GM21367 (cell line): ENCODE data around the gene KIF2A.

ENCODE experiments used
- ATAC-seq: cut with Tn5 transposase; IDR thresholded peaks from one replicate; pipeline ENCODE4 v1.9.1; 2021; ENCODE audit not compliant: unreplicated experiment

The KIF2A gene

GRCh38 chr5:62374090-62374489, 68.1 kb downstream of the KIF2A start:
- no peak for ATAC-seq

- no peak for ATAC-seq
Measured at GRCh38 chr5:62375627-62376026, 69.6 kb downstream of the KIF2A start.

GRCh38 chr5:62376064-62376463, 70.1 kb downstream of the KIF2A start:
- ATAC-seq: no peak

GRCh38 chr5:62385131-62385530, 79.1 kb downstream of the KIF2A start:
- ATAC-seq: no peak

- ATAC-seq: no peak
Measured at GRCh38 chr5:62385816-62386400, 79.9 kb downstream of the KIF2A start.

- ATAC-seq: no peak
Measured at GRCh38 chr5:62386824-62387223, 80.8 kb downstream of the KIF2A start.

- ATAC-seq: no peak
Measured at GRCh38 chr5:62395210-62395950, 89.4 kb downstream of the KIF2A start.

GRCh38 chr5:62403411-62404250, 97.6 kb downstream of the KIF2A start, which contains the start of gene DIMT1:
Gene DIMT1, minus strand, starts transcription at chr5:62403905. Its CDS starts 133 bp downstream, at chr5:62403772.
- ATAC-seq: peak; percentile 96

- peak; percentile 94 for ATAC-seq
Measured at GRCh38 chr5:62412549-62413329, 106.7 kb downstream of the KIF2A start, which contains the start of gene IPO11. Gene IPO11, plus strand, starts transcription at chr5:62412763. Its CDS starts 24,517 bp downstream, at chr5:62437280.

GRCh38 chr5:62413711-62414110, 107.7 kb downstream of the KIF2A start:
- ATAC-seq: no peak

- no peak for ATAC-seq
Measured at GRCh38 chr5:62418462-62419076, 112.6 kb downstream of the KIF2A start.

GRCh38 chr5:62419609-62420008, 113.6 kb downstream of the KIF2A start:
- ATAC-seq: no peak

GRCh38 chr5:62421414-62421813, 115.4 kb downstream of the KIF2A start:
- no peak for ATAC-seq

GRCh38 chr5:62424763-62425162, 118.8 kb downstream of the KIF2A start:
- no peak for ATAC-seq

GRCh38 chr5:62431735-62432620, 126.0 kb downstream of the KIF2A start:
- ATAC-seq: no peak

- no peak for ATAC-seq
Measured at GRCh38 chr5:62432621-62433064, 126.6 kb downstream of the KIF2A start.
